GM19238 (cell line): ENCODE results near the gene USP17L27.
"Not testable (repeated sequence)": the region's sequence is repeated elsewhere in the genome, so short reads cannot be mapped to it uniquely, and the experiment has no call there.

Experiments
- DNase-seq: peaks from one replicate; pipeline ENCODE4 v3.0.0; 2011; ENCODE audit warnings: low spot score; ENCODE audit not compliant: insufficient read length

Gene USP17L27

GRCh38 chr4:9343848-9344247 lies at the start of gene USP17L27:
USP17L27 (plus strand) TSS chr4:9344148; CDS start chr4:9344148, 0 bp downstream.
- not testable (repeated sequence) for DNase-seq

GRCh38 chr4:9324191-9324590 lies 19.8 kb upstream of the USP17L27 start:
- DNase-seq, result not testable (repeated sequence)

- not testable (repeated sequence) for DNase-seq
Measured at GRCh38 chr4:9324865-9325264, 19.1 kb upstream of the USP17L27 start, which contains the start of gene USP17L24. USP17L24 (plus strand) TSS chr4:9325165; CDS start chr4:9325165, 0 bp downstream.

GRCh38 chr4:9329611-9330010 lies 14.3 kb upstream of the USP17L27 start, which contains the start of gene USP17L25:
USP17L25 (plus strand) TSS chr4:9329911; CDS start chr4:9329911, 0 bp downstream.
- DNase-seq, result not testable (repeated sequence)

GRCh38 chr4:9334358-9334757 lies 9.6 kb upstream of the USP17L27 start, which contains the start of gene USP17L26:
USP17L26 (plus strand) TSS chr4:9334658; CDS start chr4:9334658, 0 bp downstream.
- DNase-seq, result not testable (repeated sequence)

- DNase-seq, result not testable (repeated sequence)
Measured at GRCh38 chr4:9339103-9339502, 4.8 kb upstream of the USP17L27 start, which contains the start of gene USP17L5. USP17L5 (plus strand) TSS chr4:9339403; CDS start chr4:9339403, 0 bp downstream.

- not testable (repeated sequence) for DNase-seq
Measured at GRCh38 chr4:9348593-9348992, 4.6 kb downstream of the USP17L27 start, which contains the start of gene USP17L28. USP17L28 (plus strand) TSS chr4:9348893; CDS start chr4:9348893, 0 bp downstream.

GRCh38 chr4:9350866-9351265 lies 6.9 kb downstream of the USP17L27 start:
- not testable (repeated sequence) for DNase-seq

GRCh38 chr4:9353338-9353737 lies 9.4 kb downstream of the USP17L27 start, which contains the start of gene USP17L29:
USP17L29 (plus strand) TSS chr4:9353638; CDS start chr4:9353638, 0 bp downstream.
- not testable (repeated sequence) for DNase-seq

GRCh38 chr4:9362829-9363228 lies 18.9 kb downstream of the USP17L27 start, which contains the start of gene USP17L30:
USP17L30 (plus strand) TSS chr4:9363129; CDS start chr4:9363129, 0 bp downstream.
- not testable (repeated sequence) for DNase-seq

GRCh38 chr4:9379881-9380280 lies 35.9 kb downstream of the USP17L27 start:
- DNase-seq, result not testable (repeated sequence)

GRCh38 chr4:9381012-9381534 lies 37.1 kb downstream of the USP17L27 start:
- not testable (repeated sequence) for DNase-seq

GRCh38 chr4:9384126-9384525 lies 40.2 kb downstream of the USP17L27 start:
- DNase-seq, result no peak

GRCh38 chr4:9389001-9389400 lies 45.1 kb downstream of the USP17L27 start:
- DNase-seq, result not testable (repeated sequence)
